Endometrium (tissue), 2 donors: ENCODE results near the gene PRKAG2.

Source experiments
- FAIRE-seq: peaks from 2 replicates; lab custom pipeline; 2012; peaks lifted over from hg19 to GRCh38; lab: Jason Lieb, UNC
- donor health status: control.
- donor health status: control.

PRKAG2 gene

GRCh38 chr7:151514461-151515275 lies 362.2 kb downstream of the PRKAG2 start:
- no peak for FAIRE-seq

GRCh38 chr7:151513133-151513532 lies 363.8 kb downstream of the PRKAG2 start:
- no peak for FAIRE-seq

- FAIRE-seq, result no peak
Measured at GRCh38 chr7:151512353-151512752, 364.6 kb downstream of the PRKAG2 start.

GRCh38 chr7:151511946-151512345 lies 365.0 kb downstream of the PRKAG2 start:
- FAIRE-seq, result no peak

- no peak for FAIRE-seq
Measured at GRCh38 chr7:151511270-151511669, 365.6 kb downstream of the PRKAG2 start.

GRCh38 chr7:151509670-151510333 lies 367.1 kb downstream of the PRKAG2 start:
- no peak for FAIRE-seq

GRCh38 chr7:151508991-151509390 lies 367.9 kb downstream of the PRKAG2 start:
- FAIRE-seq, result no peak

- FAIRE-seq, result no peak
Measured at GRCh38 chr7:151507806-151508205, 369.1 kb downstream of the PRKAG2 start.

GRCh38 chr7:151506901-151507382 lies 370.0 kb downstream of the PRKAG2 start:
- no peak for FAIRE-seq
